HG02970 (cell line): ENCODE results near the gene RCOR2.
A peak's percentile ranks its signal among the peaks of the same experiment; 100 is the strongest.
"Not testable (repeated sequence)": the region's sequence is repeated elsewhere in the genome, so short reads cannot be mapped to it uniquely, and the experiment has no call there.

Source experiments
- ATAC-seq: cut with Tn5 transposase; IDR thresholded peaks from one replicate; pipeline ENCODE4 v1.9.1; 2021; ENCODE audit warnings: mild to moderate bottlenecking, moderate library complexity, moderate number of reproducible peaks; ENCODE audit not compliant: unreplicated experiment, low FRiP score

Gene RCOR2

GRCh38 chr11:63882555-63883242, 34.3 kb downstream of the RCOR2 start:
- ATAC-seq = no peak

GRCh38 chr11:63880403-63880790, 36.6 kb downstream of the RCOR2 start:
- ATAC-seq = no peak

- ATAC-seq = no peak
Measured at GRCh38 chr11:63879598-63880402, 37.2 kb downstream of the RCOR2 start.

- no peak for ATAC-seq
Measured at GRCh38 chr11:63877658-63878241, 39.2 kb downstream of the RCOR2 start.

- ATAC-seq = no peak
Measured at GRCh38 chr11:63876616-63877015, 40.3 kb downstream of the RCOR2 start.

- no peak for ATAC-seq
Measured at GRCh38 chr11:63875506-63876065, 41.4 kb downstream of the RCOR2 start.

GRCh38 chr11:63874511-63874910, 42.5 kb downstream of the RCOR2 start:
- ATAC-seq = no peak

- ATAC-seq = no peak
Measured at GRCh38 chr11:63873311-63873710, 43.7 kb downstream of the RCOR2 start.

- ATAC-seq = no peak
Measured at GRCh38 chr11:63872800-63873197, 44.2 kb downstream of the RCOR2 start.

GRCh38 chr11:63871962-63872799, 44.8 kb downstream of the RCOR2 start:
- ATAC-seq = peak; percentile 76

GRCh38 chr11:63870351-63871140, 46.4 kb downstream of the RCOR2 start:
- no peak for ATAC-seq

- no peak for ATAC-seq
Measured at GRCh38 chr11:63869683-63870082, 47.3 kb downstream of the RCOR2 start.

GRCh38 chr11:63869171-63869591, 47.8 kb downstream of the RCOR2 start:
- no peak for ATAC-seq

- ATAC-seq = no peak
Measured at GRCh38 chr11:63868399-63869064, 48.4 kb downstream of the RCOR2 start.

GRCh38 chr11:63867511-63867910, 49.5 kb downstream of the RCOR2 start:
- ATAC-seq = no peak

- ATAC-seq = no peak
Measured at GRCh38 chr11:63866211-63866610, 50.8 kb downstream of the RCOR2 start.

GRCh38 chr11:63863620-63864019, 53.3 kb downstream of the RCOR2 start:
- not testable (repeated sequence) for ATAC-seq

- ATAC-seq = no peak
Measured at GRCh38 chr11:63862923-63863322, 54.0 kb downstream of the RCOR2 start.
